Lower leg skin (tissue), 4 donors: ENCODE data around the gene URM1. TPM values are rescaled to one million over a fixed set of nuclear protein-coding genes. Genes with fewer than 3 reads are reported as not detected.
A peak's percentile ranks its signal among the peaks of the same experiment; 100 is the strongest.

Experiments used
- DNase-seq, 2 donors: peaks; one replicate each; pipeline ENCODE4 v3.0.0-alpha.2; 2019; ENCODE audit warnings: low spot score in 2 of 2
- H3K4me3 ChIP-seq: fragments of 200-600 bp; sonication (generic); 2 replicates; pipeline ENCODE4 v1.5.1; 2017; ENCODE audit warnings: mild to moderate bottlenecking, low read depth; ENCODE audit not compliant: poor library complexity, severe bottlenecking
- CTCF ChIP-seq, 3 donors: fragments of 450-650 bp; IDR thresholded peaks; one replicate each; pipeline ENCODE4 v1.5.1; 2016; ENCODE audit warnings: antibody characterized with exemption in 3 of 3, mild to moderate bottlenecking in 3 of 3, moderate library complexity in 2 of 3
- POLR2A ChIP-seq, 2 donors: fragments of 450-650 bp; IDR thresholded peaks; one replicate each; pipeline ENCODE4 v1.6.1; 2016 to 2017; ENCODE audit warnings: antibody characterized with exemption in 2 of 2, mild to moderate bottlenecking in 1 of 2, moderate library complexity in 1 of 2
- WGBS, 2 donors: methylation state at CpG; one replicate each; pipeline ENCODE4 v1.1.5; 2018; 5-methylcytosine and 5-hydroxymethylcytosine counted together
- intact Hi-C: fragments of 100-400 bp; cut with DNase I; formaldehyde crosslinking; loops from one replicate; pipeline ENCODE4 v1.15.0; 2023; ENCODE audit warnings: low total_unique reads
- total RNA-seq, 4 donors: library from RNA; depleted of rRNA; stranded (reverse); fragments of >200 nt; gene quantifications; one replicate each; pipeline ENCODE4 v1.1.0, GENCODE V29; 2016

The URM1 gene
- total RNA-seq, 4 donors from 2014 or later: 24.3 to 37.7 (median 31.1) TPM

- WGBS, 2 donors: 28 to 30% methylated on average over 6 of the region's 6 CpGs
- TF ChIP-seq POLR2A (IDR thresholded peaks at IDR 0.05): no peak
- no peak for TF ChIP-seq CTCF (IDR thresholded peaks at IDR 0.05)
- no peak overlapping the region for H3K4me3 ChIP-seq
- no peak for DNase-seq
- intact Hi-C loops: loop anchor here (5.0 to 10.0 kb wide), 2 partner anchors 51 to 1514 kb away; no protein-coding TSS in a partner anchor
Measured at GRCh38 chr9:128416014-128416413, 44.8 kb downstream of the URM1 start.

- 60 to 63% methylated on average over 6 of the region's 6 CpGs for WGBS, 2 donors
- TF ChIP-seq CTCF (IDR thresholded peaks at IDR 0.05) (no peak), POLR2A (IDR thresholded peaks at IDR 0.05) (no peak)
Measured at GRCh38 chr9:128416432-128417019, 45.4 kb downstream of the URM1 start.

GRCh38 chr9:128419061-128419925, 48.1 kb downstream of the URM1 start:
- WGBS, 2 donors: 6 to 7% methylated on average over 26 to 28 of the region's 28 CpGs
- intact Hi-C loops: loop anchor here (5.0 to 10.0 kb wide), 2 partner anchors 54 to 1517 kb away; no protein-coding TSS in a partner anchor
- no peak overlapping the region for H3K4me3 ChIP-seq
- no peak for TF ChIP-seq POLR2A (IDR thresholded peaks at IDR 0.05)
- TF ChIP-seq CTCF (IDR thresholded peaks at IDR 0.05): no peak
- DNase-seq: no peak

More at GRCh38 chr9:128416432-128417019, 45.4 kb downstream of the URM1 start:
- DNase-seq: no peak
- intact Hi-C loops: loop anchor here (5.0 to 10.0 kb wide), 2 partner anchors 52 to 1514 kb away; no protein-coding TSS in a partner anchor
- no peak overlapping the region for H3K4me3 ChIP-seq

- TF ChIP-seq POLR2A (IDR thresholded peaks at IDR 0.05) (no peak), CTCF (IDR thresholded peaks at IDR 0.05) (no peak)
- peak; percentile 35 to 92 for DNase-seq
- H3K4me3 ChIP-seq: peak overlapping the region; percentile 85
- WGBS, 2 donors: 0 to 1% methylated on average over 20 to 56 of the region's 59 CpGs
- intact Hi-C loops: no loop called here
Measured at GRCh38 chr9:128420060-128420650, 49.0 kb downstream of the URM1 start.

- WGBS, 2 donors: 0 to 1% methylated on average over 14 to 26 of the region's 59 CpGs
- intact Hi-C loops: no loop called here
- peak within 1 kb of the TSS; percentile 85 for H3K4me3 ChIP-seq
- no peak for TF ChIP-seq POLR2A (IDR thresholded peaks at IDR 0.05)
- TF ChIP-seq CTCF (IDR thresholded peaks at IDR 0.05): no peak
- DNase-seq: peak in 1 of 2 donors; percentile 90
Measured at GRCh38 chr9:128420651-128421481, 49.7 kb downstream of the URM1 start, which contains the start of gene CERCAM. CERCAM (plus strand) TSS chr9:128420857; CDS start chr9:128420878, 21 bp downstream.
